HG03108 (cell line): ENCODE data around the gene EPHA4.

ENCODE experiments used
- ATAC-seq: cut with Tn5 transposase; IDR thresholded peaks from one replicate; pipeline ENCODE4 v1.9.1; 2021; ENCODE audit warnings: moderate library complexity; ENCODE audit not compliant: unreplicated experiment

Gene EPHA4

GRCh38 chr2:221571551-221572218 is 419 bp downstream of the EPHA4 start:
- ATAC-seq = peak; percentile 0

- ATAC-seq = no peak
Measured at GRCh38 chr2:221571025-221571550, 1.0 kb downstream of the EPHA4 start.

- no peak for ATAC-seq
Measured at GRCh38 chr2:221570321-221570935, 1.7 kb downstream of the EPHA4 start.

- ATAC-seq = no peak
Measured at GRCh38 chr2:221569871-221570270, 2.2 kb downstream of the EPHA4 start.

- no peak for ATAC-seq
Measured at GRCh38 chr2:221569425-221569845, 2.7 kb downstream of the EPHA4 start.

GRCh38 chr2:221568299-221568698 is 3.8 kb downstream of the EPHA4 start:
- ATAC-seq = no peak

- no peak for ATAC-seq
Measured at GRCh38 chr2:221567809-221568208, 4.3 kb downstream of the EPHA4 start.

GRCh38 chr2:221567231-221567760 is 4.8 kb downstream of the EPHA4 start:
- no peak for ATAC-seq

GRCh38 chr2:221563270-221563985 is 8.7 kb downstream of the EPHA4 start:
- no peak for ATAC-seq

GRCh38 chr2:221562226-221562625 is 9.9 kb downstream of the EPHA4 start:
- ATAC-seq = no peak

GRCh38 chr2:221561770-221562169 is 10.3 kb downstream of the EPHA4 start:
- ATAC-seq = no peak

- no peak for ATAC-seq
Measured at GRCh38 chr2:221559991-221560390, 12.1 kb downstream of the EPHA4 start.

GRCh38 chr2:221558107-221558506 is 14.0 kb downstream of the EPHA4 start:
- ATAC-seq = no peak

- ATAC-seq = peak; percentile 33
Measured at GRCh38 chr2:221555494-221555846, 16.6 kb downstream of the EPHA4 start.

- peak; percentile 93 for ATAC-seq
Measured at GRCh38 chr2:221554769-221555493, 17.2 kb downstream of the EPHA4 start.

- ATAC-seq = no peak
Measured at GRCh38 chr2:221553333-221553732, 18.8 kb downstream of the EPHA4 start.

GRCh38 chr2:221552291-221552690 is 19.8 kb downstream of the EPHA4 start:
- no peak for ATAC-seq

GRCh38 chr2:221551864-221552263 is 20.2 kb downstream of the EPHA4 start:
- peak; percentile 35 for ATAC-seq

- peak; percentile 61 for ATAC-seq
Measured at GRCh38 chr2:221549143-221549542, 23.0 kb downstream of the EPHA4 start.

GRCh38 chr2:221546505-221547225 is 25.4 kb downstream of the EPHA4 start:
- ATAC-seq = no peak
